GM11168 (cell line): ENCODE measurements around the gene UBAC2.

Experiments
- in situ Hi-C: fragments of 300-500 bp; cut with MboI; formaldehyde crosslinking; loops from one replicate; pipeline ENCODE4 v1.12.0; 2022; ENCODE audit warnings: low sequenced_read_pairs; ENCODE audit not compliant: unreplicated experiment

UBAC2 gene

GRCh38 chr13:99263126-99263785 is 62.6 kb downstream of the UBAC2 start:
- in situ Hi-C loops, result loop anchor here (5.0 to 25.0 kb wide), 3 partner anchors 58 to 401 kb away; partner anchors contain the start of gene UBAC2

- in situ Hi-C loops, result loop anchor here (5.0 to 25.0 kb wide), 3 partner anchors 59 to 402 kb away; partner anchors contain the start of gene UBAC2
Observed at GRCh38 chr13:99264051-99264450, 63.4 kb downstream of the UBAC2 start.

GRCh38 chr13:99265162-99265800 is 64.6 kb downstream of the UBAC2 start:
- in situ Hi-C loops, result loop anchor here (5.0 to 25.0 kb wide), 3 partner anchors 60 to 403 kb away; partner anchors contain the start of gene UBAC2

- in situ Hi-C loops, result loop anchor here (5.0 to 25.0 kb wide), 3 partner anchors 61 to 404 kb away; partner anchors contain the start of gene UBAC2
Observed at GRCh38 chr13:99265821-99266426, 65.3 kb downstream of the UBAC2 start.

GRCh38 chr13:99266827-99267226 is 66.2 kb downstream of the UBAC2 start:
- in situ Hi-C loops, result loop anchor here (5.0 to 25.0 kb wide), 3 partner anchors 62 to 405 kb away; partner anchors contain the start of gene UBAC2

- in situ Hi-C loops, result loop anchor here (5.0 to 25.0 kb wide), 3 partner anchors 63 to 406 kb away; partner anchors contain the start of gene UBAC2
Observed at GRCh38 chr13:99267927-99268326, 67.3 kb downstream of the UBAC2 start.

- in situ Hi-C loops, result loop anchor here (5.0 to 25.0 kb wide), 3 partner anchors 64 to 407 kb away; partner anchors contain the start of gene UBAC2
Observed at GRCh38 chr13:99268822-99269221, 68.2 kb downstream of the UBAC2 start.

GRCh38 chr13:99269627-99270241 is 69.1 kb downstream of the UBAC2 start:
- in situ Hi-C loops, result loop anchor here (5.0 to 25.0 kb wide), 3 partner anchors 65 to 407 kb away; partner anchors contain the start of gene UBAC2

GRCh38 chr13:99270518-99270917 is 69.9 kb downstream of the UBAC2 start:
- in situ Hi-C loops, result loop anchor here (25.0 kb wide), 1 partner anchor 408 kb away; no protein-coding TSS in a partner anchor

GRCh38 chr13:99271249-99271648 is 70.6 kb downstream of the UBAC2 start:
- in situ Hi-C loops, result loop anchor here (25.0 kb wide), 1 partner anchor 409 kb away; no protein-coding TSS in a partner anchor

- in situ Hi-C loops, result loop anchor here (25.0 kb wide), 1 partner anchor 410 kb away; no protein-coding TSS in a partner anchor
Observed at GRCh38 chr13:99272481-99272880, 71.8 kb downstream of the UBAC2 start.

GRCh38 chr13:99273128-99273527 is 72.5 kb downstream of the UBAC2 start:
- in situ Hi-C loops, result loop anchor here (25.0 kb wide), 1 partner anchor 411 kb away; no protein-coding TSS in a partner anchor

- in situ Hi-C loops, result no loop called here
Observed at GRCh38 chr13:99275093-99275469, 74.4 kb downstream of the UBAC2 start.

- in situ Hi-C loops, result no loop called here
Observed at GRCh38 chr13:99276706-99277105, 76.1 kb downstream of the UBAC2 start.

- in situ Hi-C loops, result no loop called here
Observed at GRCh38 chr13:99277629-99278028, 77.0 kb downstream of the UBAC2 start.

- in situ Hi-C loops, result no loop called here
Observed at GRCh38 chr13:99278200-99278599, 77.5 kb downstream of the UBAC2 start.

GRCh38 chr13:99278843-99279242 is 78.2 kb downstream of the UBAC2 start:
- in situ Hi-C loops, result no loop called here

- in situ Hi-C loops, result no loop called here
Observed at GRCh38 chr13:99279637-99280036, 79.0 kb downstream of the UBAC2 start.

- in situ Hi-C loops, result no loop called here
Observed at GRCh38 chr13:99280166-99280565, 79.5 kb downstream of the UBAC2 start.

GRCh38 chr13:99281811-99282263 is 81.2 kb downstream of the UBAC2 start:
- in situ Hi-C loops, result no loop called here
